ENCODE results near the gene RSU1. TPM values are rescaled to one million over a fixed set of nuclear protein-coding genes. Genes with fewer than 3 reads are reported as not detected.

The RSU1 gene
- total RNA-seq, 4 donors from 2014 or later, result 28.7 to 50.9 (median 43.0) TPM

- intact Hi-C loops (cut with DNase I; ENCODE audit: low total_unique reads), result no loop called here
- WGBS, 2 donors, result 88 to 92% methylated on average over 7 of the region's 7 CpGs
- no peak overlapping the region for H3K4me3 ChIP-seq (ENCODE audit: low read depth, poor library complexity, severe bottlenecking)
- DNase-seq (ENCODE audit: low spot score in 2 of 2), result no peak
- TF ChIP-seq CTCF (IDR thresholded peaks at IDR 0.05) (no peak), POLR2A (IDR thresholded peaks at IDR 0.05) (no peak)
These were observed 154.3 kb downstream of the RSU1 start for GRCh38 chr10:16662923-16663322.

- no peak for DNase-seq (ENCODE audit: low spot score in 2 of 2)
- no peak overlapping the region for H3K4me3 ChIP-seq (ENCODE audit: low read depth, poor library complexity, severe bottlenecking)
- 73 to 76% methylated on average over 3 of the region's 3 CpGs for WGBS, 2 donors
- intact Hi-C loops (cut with DNase I; ENCODE audit: low total_unique reads), result no loop called here
- no peak for TF ChIP-seq POLR2A (IDR thresholded peaks at IDR 0.05)
- TF ChIP-seq CTCF (IDR thresholded peaks at IDR 0.05), result no peak
These were observed 160.3 kb downstream of the RSU1 start for GRCh38 chr10:16656895-16657294.

GRCh38 chr10:16653224-16653623 is 164.0 kb downstream of the RSU1 start:
- no peak for DNase-seq (ENCODE audit: low spot score in 2 of 2)
- TF ChIP-seq CTCF (IDR thresholded peaks at IDR 0.05) (no peak), POLR2A (IDR thresholded peaks at IDR 0.05) (no peak)
- H3K4me3 ChIP-seq (ENCODE audit: low read depth, poor library complexity, severe bottlenecking), result no peak overlapping the region
- WGBS, 2 donors, result 59 to 71% methylated on average over 4 of the region's 4 CpGs
- intact Hi-C loops (cut with DNase I; ENCODE audit: low total_unique reads), result no loop called here

GRCh38 chr10:16652154-16652553 is 165.1 kb downstream of the RSU1 start:
- intact Hi-C loops (cut with DNase I; ENCODE audit: low total_unique reads), result no loop called here
- H3K4me3 ChIP-seq (ENCODE audit: low read depth, poor library complexity, severe bottlenecking), result no peak overlapping the region
- DNase-seq (ENCODE audit: low spot score in 2 of 2), result no peak
- no peak for TF ChIP-seq CTCF (IDR thresholded peaks at IDR 0.05)
- no peak for TF ChIP-seq POLR2A (IDR thresholded peaks at IDR 0.05)
- whole genome bisulfite sequencing, 2 donors, result 53 to 69% methylated on average over 5 of the region's 5 CpGs

- WGBS, 2 donors, result 88 to 90% methylated on average over 2 of the region's 2 CpGs
- intact Hi-C loops (cut with DNase I; ENCODE audit: low total_unique reads), result no loop called here
- no peak overlapping the region for H3K4me3 ChIP-seq (ENCODE audit: low read depth, poor library complexity, severe bottlenecking)
- no peak for DNase-seq (ENCODE audit: low spot score in 2 of 2)
- TF ChIP-seq POLR2A (IDR thresholded peaks at IDR 0.05) (no peak), CTCF (IDR thresholded peaks at IDR 0.05) (no peak)
These were observed 167.5 kb downstream of the RSU1 start for GRCh38 chr10:16649757-16650156.

- intact Hi-C loops (cut with DNase I; ENCODE audit: low total_unique reads), result no loop called here
- TF ChIP-seq POLR2A (IDR thresholded peaks at IDR 0.05) (no peak), CTCF (IDR thresholded peaks at IDR 0.05) (no peak)
- H3K4me3 ChIP-seq (ENCODE audit: low read depth, poor library complexity, severe bottlenecking), result no peak overlapping the region
- no peak for DNase-seq (ENCODE audit: low spot score in 2 of 2)
- 93 to 95% methylated on average over 2 of the region's 2 CpGs for WGBS, 2 donors
These were observed 168.9 kb downstream of the RSU1 start for GRCh38 chr10:16648366-16648765.
